HepG2 (cell line): ENCODE results near the gene CCDC91. TPM values are rescaled to one million over a fixed set of nuclear protein-coding genes. Genes with fewer than 3 reads are reported as not detected.

Source experiments
- ATAC-seq: fragments of 200-7000 bp; cut with Tn5 transposase; 3 replicates; pipeline ENCODE4 v1.9.1; 2020; ENCODE audit warnings: mild to moderate bottlenecking, moderate library complexity
- BruUV-seq: library from RNA; stranded (reverse); fragments of 400-500 nt; replicated peaks from 2 replicates; lab custom pipeline; 2021; lab: Mats Ljungman, UMichigan
- CTCF ChIA-PET: fragments of 300-600 bp; formaldehyde crosslinking; extraction: SDS; loops from one replicate; lab custom pipeline; 2021; ENCODE audit warnings: low total read pairs, inconsistent platforms, low intra/inter-chr PET ratio; lab: Yijun Ruan, JAX
- POLR2A ChIA-PET: fragments of 350-600 bp; sonication (Branson Sonifier 250); formaldehyde crosslinking; loops from one replicate; lab custom pipeline; 2020; ENCODE audit warnings: antibody characterized with exemption, inconsistent platforms; lab: Yijun Ruan, JAX
- DNase-seq: peaks from one replicate; pipeline ENCODE4 v3.0.0-alpha.2; 2015; ENCODE audit warnings: low spot score
- FAIRE-seq: peaks from 3 replicates; lab custom pipeline; 2011; peaks lifted over from hg19 to GRCh38; lab: Jason Lieb, UNC
- H2AFZ ChIP-seq: one replicate; pipeline ENCODE4 v1.6.1; 2011; ENCODE audit warnings: low read length, inconsistent platforms
- H3K27ac ChIP-seq: fragments of 300-600 bp; 3 replicates; pipeline ENCODE4 v1.8.0; 2011; ENCODE audit warnings: mixed run types, mild to moderate bottlenecking, mixed read lengths, low read length, inconsistent platforms; ENCODE audit not compliant: insufficient read depth; ENCODE audit errors: extremely low read length
- H3K27me3 ChIP-seq, 2 experiments: fragments of 200-600 bp in 1 of 2; 2 replicates in 1 of 2; 3 replicates in 1 of 2; pipeline versions ENCODE4 v1.6.0 to v1.8.0; 2011; ENCODE audit warnings: low read length in 2 of 2, mild to moderate bottlenecking in 2 of 2, moderate library complexity in 2 of 2, inconsistent platforms in 1 of 2; ENCODE audit not compliant: insufficient read depth in 2 of 2, control insufficient read depth in 1 of 2
- H3K36me3 ChIP-seq, 2 experiments: fragments of 200-600 bp in 1 of 2; replicated peaks in 1 of 2; 2 replicates in 1 of 2; 3 replicates in 1 of 2; pipeline versions ENCODE4 v1.5.1 to v1.8.0; 2011; ENCODE audit warnings: low read length in 2 of 2, inconsistent platforms in 1 of 2; ENCODE audit not compliant: insufficient read depth in 2 of 2, control insufficient read depth in 1 of 2
- H3K4me1 ChIP-seq: 2 replicates; pipeline ENCODE4 v1.5.1; 2012; ENCODE audit warnings: low read length, inconsistent platforms; ENCODE audit not compliant: insufficient read depth
- H3K4me2 ChIP-seq: 2 replicates; pipeline ENCODE4 v1.6.0; 2011; ENCODE audit warnings: low read depth, low read length, inconsistent platforms
- H3K4me3 ChIP-seq, 3 experiments: fragments of 200-600 bp in 1 of 3; sonication (generic), shearing (Covaris generic) in 1 of 3; replicated peaks in 1 of 3; 2 replicates each; pipeline ENCODE4 v1.5.1; 2011 to 2016; ENCODE audit warnings: low read length in 3 of 3, inconsistent platforms in 2 of 3, low read depth in 2 of 3, mild to moderate bottlenecking in 2 of 3, control low read depth in 1 of 3, mixed read lengths in 1 of 3; ENCODE audit not compliant: insufficient read depth in 1 of 3
- H3K79me2 ChIP-seq: one replicate; pipeline ENCODE4 v1.6.1; 2011; ENCODE audit warnings: low read length, inconsistent platforms; ENCODE audit not compliant: insufficient read depth
- H3K9ac ChIP-seq: 2 replicates; pipeline ENCODE4 v1.6.0; 2011; ENCODE audit warnings: mild to moderate bottlenecking, low read depth, low read length, inconsistent platforms; ENCODE audit not compliant: insufficient read depth
- H3K9me3 ChIP-seq: 2 replicates; pipeline ENCODE4 v1.5.1; 2012; ENCODE audit warnings: mild to moderate bottlenecking, low read length
- H4K20me1 ChIP-seq: 2 replicates; pipeline ENCODE4 v1.6.0; 2011; ENCODE audit warnings: inconsistent platforms, mild to moderate bottlenecking, low read length, moderate library complexity; ENCODE audit not compliant: insufficient read depth
- EZH2 ChIP-seq: conservative IDR thresholded peaks from 2 replicates; pipeline ENCODE4 v1.6.1; 2012; ENCODE audit warnings: mild to moderate bottlenecking, low read depth, low read length, moderate library complexity
- FIP1L1 ChIP-seq: fragments of 200-400 bp; formaldehyde crosslinking; IDR thresholded peaks from 2 replicates; pipeline ENCODE4 v1.6.1; 2018; ENCODE audit warnings: low read depth, mild to moderate bottlenecking, low read length, moderate library complexity, borderline replicate concordance; ENCODE audit not compliant: insufficient read depth
- GATAD1 ChIP-seq: IDR thresholded peaks from 2 replicates; pipeline ENCODE4 v1.6.1; 2016; ENCODE audit warnings: missing genetic modification reagents, missing compliant biosample characterization
- HNF4G ChIP-seq, 2 experiments: sonication (generic) in 1 of 2; formaldehyde crosslinking in 1 of 2; IDR thresholded peaks; 2 replicates each; pipeline versions ENCODE4 v1.4.0 to v1.6.1; 2011 to 2020; ENCODE audit warnings: borderline replicate concordance in 2 of 2, low read depth in 2 of 2, mild to moderate bottlenecking in 2 of 2, low read length in 1 of 2, missing genetic modification reagents in 1 of 2, moderate library complexity in 1 of 2
- ISX ChIP-seq: sonication (generic); formaldehyde crosslinking; conservative IDR thresholded peaks from 2 replicates; pipeline ENCODE4 v1.5.0; 2020; ENCODE audit warnings: missing genetic modification reagents
- SIX1 ChIP-seq: sonication (generic); formaldehyde crosslinking; IDR thresholded peaks from 2 replicates; pipeline ENCODE4 v1.4.0; 2020; ENCODE audit warnings: missing genetic modification reagents, borderline replicate concordance
- SMYD3 ChIP-seq: sonication (generic); formaldehyde crosslinking; IDR thresholded peaks from 2 replicates; pipeline ENCODE4 v1.8.1; 2023; ENCODE audit warnings: mild to moderate bottlenecking, missing genetic modification reagents
- SP1 ChIP-seq, 2 experiments: fragments of 450-650 bp in 1 of 2; sonication (generic) in 1 of 2; formaldehyde crosslinking in 1 of 2; IDR thresholded peaks; 2 replicates each; pipeline versions ENCODE4 v1.4.0 to v1.6.1; 2016 to 2020; ENCODE audit warnings: missing genetic modification reagents in 1 of 2
- TCF7 ChIP-seq: sonication (generic); IDR thresholded peaks from 2 replicates; pipeline ENCODE4 v1.6.1; 2016; ENCODE audit warnings: antibody characterized with exemption, low read depth
- TEAD2 ChIP-seq: sonication (generic); formaldehyde crosslinking; IDR thresholded peaks from 2 replicates; pipeline ENCODE4 v1.9.0; 2021; ENCODE audit warnings: missing genetic modification reagents
- ZBTB7A ChIP-seq: sonication (generic); formaldehyde crosslinking; IDR thresholded peaks from 2 replicates; pipeline ENCODE4 v1.8.0; 2022; ENCODE audit warnings: mild to moderate bottlenecking, missing genetic modification reagents
- ZNF12 ChIP-seq: sonication (generic); formaldehyde crosslinking; IDR thresholded peaks from 2 replicates; pipeline ENCODE4 v1.5.0; 2020; ENCODE audit warnings: missing genetic modification reagents
- ZNF33A ChIP-seq: sonication (generic); formaldehyde crosslinking; IDR thresholded peaks from 2 replicates; pipeline ENCODE4 v1.5.1; 2020; ENCODE audit warnings: missing genetic modification reagents, mild to moderate bottlenecking, moderate library complexity, borderline replicate concordance
- ZNF552 ChIP-seq: sonication (generic); formaldehyde crosslinking; IDR thresholded peaks from 2 replicates; pipeline ENCODE4 v1.9.0; 2022; ENCODE audit warnings: missing genetic modification reagents, mild to moderate bottlenecking, borderline replicate concordance
- ZNF572 ChIP-seq: sonication (generic); formaldehyde crosslinking; IDR thresholded peaks from 2 replicates; pipeline ENCODE4 v1.5.1; 2020; ENCODE audit warnings: mild to moderate bottlenecking, missing genetic modification reagents
- ZNF670 ChIP-seq: sonication (generic); formaldehyde crosslinking; IDR thresholded peaks from 2 replicates; pipeline ENCODE4 v1.8.0; 2022; ENCODE audit warnings: mild to moderate bottlenecking, missing genetic modification reagents, borderline replicate concordance
- WGBS: methylation state at CpG from one replicate; pipeline ENCODE4 v1.1.6; 2017; ENCODE audit warnings: low lambda C conversion rate; 5-methylcytosine and 5-hydroxymethylcytosine counted together
- in situ Hi-C: cut with HindIII; loops from 2 replicates; pipeline ENCODE4 v1.10.0; 2017; ENCODE audit warnings: low pct_unique_long_range_greater_than_20kb; ENCODE audit not compliant: extremely low pct_ligation_motif_present
- intact Hi-C: fragments of 100-400 bp; cut with micrococcal nuclease; formaldehyde crosslinking; loops from one replicate; pipeline ENCODE4 v1.10.0; 2022; ENCODE audit not compliant: unreplicated experiment
- polyA plus RNA-seq, 8 experiments: library from polyadenylated mRNA; depleted of rRNA in 3 of 8; stranded (reverse) in 7 of 8; unstranded in 1 of 8; fragments of >200 nt; fragmentation: Illumina TruSeq in 4 of 8; extraction: Trizol in 4 of 8; gene quantifications; 2 replicates each; pipeline versions ENCODE4 v1.2.1 to v1.2.3, GENCODE V29; 2011 to 2016; ENCODE audit warnings: low read depth in 4 of 8, missing spikeins in 1 of 8, mixed read lengths in 1 of 8; ENCODE audit not compliant: insufficient read depth in 1 of 8
- total RNA-seq, 5 experiments: library from RNA; depleted of rRNA; stranded (reverse); fragments of >200 nt; fragmentation: Illumina TruSeq; extraction: Trizol; gene quantifications; 2 replicates each; pipeline ENCODE4 v1.2.3, GENCODE V29; 2016; ENCODE audit warnings: low read depth in 1 of 5
- TF ChIP-seq, protein P1 (sequence below): sonication (generic); formaldehyde crosslinking; conservative IDR thresholded peaks from 2 replicates; pipeline ENCODE4 v1.8.0; 2022; ENCODE audit warnings: missing genetic modification reagents
- TF ChIP-seq, protein P2 (sequence below): IDR thresholded peaks from 2 replicates; pipeline ENCODE4 v1.4.0; 2020; ENCODE audit warnings: mild to moderate bottlenecking, missing genetic modification reagents

Gene CCDC91
- total and polyA plus RNA-seq, 2 of the 13 experiments (the other 11 are each of a cell fraction or from before 2014, with no cell fraction given), result 9.8 to 15.8 TPM

DNA sequence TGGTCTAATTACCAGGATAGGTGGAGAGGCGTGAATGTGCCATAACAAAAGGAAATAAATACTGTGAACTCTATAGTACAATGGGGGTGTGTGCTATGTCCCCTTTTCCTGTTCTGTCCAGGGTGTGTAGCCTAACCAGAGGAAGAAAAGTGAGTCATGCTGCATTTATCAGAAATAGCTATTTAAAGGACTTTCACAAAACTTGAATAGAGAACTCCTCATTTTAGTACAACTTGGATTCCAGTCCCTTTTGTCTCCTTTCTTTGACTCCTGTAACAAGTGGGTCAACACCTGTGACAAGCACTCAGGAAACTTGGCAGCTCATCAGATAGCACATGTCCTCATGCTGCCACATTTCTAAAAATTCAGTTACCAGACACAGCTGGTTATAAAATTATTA is 123.4 kb downstream of the CCDC91 start:
- no peaks in the 10 kb centered on the region for H3K4me1 ChIP-seq

More for the DNA sequence above, 123.4 kb downstream of the CCDC91 start:
- H3K4me2 ChIP-seq, result no peak overlapping the region
- H4K20me1 ChIP-seq, result no peaks in the 10 kb centered on the region
- DNase-seq, result no peak
- in situ Hi-C loops (no loop called here), intact Hi-C loops (no loop called here)
- ATAC-seq, result no peak
- peaks cover 5% of the 10 kb centered on the region; the same call in 1 of the 2 replicates for H3K9me3 ChIP-seq
- H2AFZ ChIP-seq, result no peak overlapping the region
- no peaks in the 10 kb centered on the region; a peak in 1 of 5 replicates for H3K36me3 ChIP-seq
- no peak for TF ChIP-seq SP1 (IDR thresholded peaks at IDR 0.05)
- TF ChIP-seq SP1 (CRISPR knock-in tag; IDR thresholded peaks at IDR 0.05), result no peak
- no peak for TF ChIP-seq ZNF572
- TF ChIP-seq ZNF670 (CRISPR knock-in tag), result no peak
- no peak for TF ChIP-seq ZNF12 (CRISPR knock-in tag)
- TF ChIP-seq ZNF33A (CRISPR knock-in tag), result no peak
- no peak for TF ChIP-seq EZH2
- no peak for TF ChIP-seq FIP1L1
- TF ChIP-seq, protein P1, sequence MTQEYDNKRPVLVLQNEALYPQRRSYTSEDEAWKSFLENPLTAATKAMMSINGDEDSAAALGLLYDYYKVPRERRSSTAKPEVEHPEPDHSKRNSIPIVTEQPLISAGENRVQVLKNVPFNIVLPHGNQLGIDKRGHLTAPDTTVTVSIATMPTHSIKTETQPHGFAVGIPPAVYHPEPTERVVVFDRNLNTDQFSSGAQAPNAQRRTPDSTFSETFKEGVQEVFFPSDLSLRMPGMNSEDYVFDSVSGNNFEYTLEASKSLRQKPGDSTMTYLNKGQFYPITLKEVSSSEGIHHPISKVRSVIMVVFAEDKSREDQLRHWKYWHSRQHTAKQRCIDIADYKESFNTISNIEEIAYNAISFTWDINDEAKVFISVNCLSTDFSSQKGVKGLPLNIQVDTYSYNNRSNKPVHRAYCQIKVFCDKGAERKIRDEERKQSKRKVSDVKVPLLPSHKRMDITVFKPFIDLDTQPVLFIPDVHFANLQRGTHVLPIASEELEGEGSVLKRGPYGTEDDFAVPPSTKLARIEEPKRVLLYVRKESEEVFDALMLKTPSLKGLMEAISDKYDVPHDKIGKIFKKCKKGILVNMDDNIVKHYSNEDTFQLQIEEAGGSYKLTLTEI (CRISPR knock-in tag), result no peak
- no peak for TF ChIP-seq SIX1 (CRISPR knock-in tag)
- TF ChIP-seq TCF7, result no peak
- TF ChIP-seq SMYD3, result no peak
- TF ChIP-seq, protein P2, sequence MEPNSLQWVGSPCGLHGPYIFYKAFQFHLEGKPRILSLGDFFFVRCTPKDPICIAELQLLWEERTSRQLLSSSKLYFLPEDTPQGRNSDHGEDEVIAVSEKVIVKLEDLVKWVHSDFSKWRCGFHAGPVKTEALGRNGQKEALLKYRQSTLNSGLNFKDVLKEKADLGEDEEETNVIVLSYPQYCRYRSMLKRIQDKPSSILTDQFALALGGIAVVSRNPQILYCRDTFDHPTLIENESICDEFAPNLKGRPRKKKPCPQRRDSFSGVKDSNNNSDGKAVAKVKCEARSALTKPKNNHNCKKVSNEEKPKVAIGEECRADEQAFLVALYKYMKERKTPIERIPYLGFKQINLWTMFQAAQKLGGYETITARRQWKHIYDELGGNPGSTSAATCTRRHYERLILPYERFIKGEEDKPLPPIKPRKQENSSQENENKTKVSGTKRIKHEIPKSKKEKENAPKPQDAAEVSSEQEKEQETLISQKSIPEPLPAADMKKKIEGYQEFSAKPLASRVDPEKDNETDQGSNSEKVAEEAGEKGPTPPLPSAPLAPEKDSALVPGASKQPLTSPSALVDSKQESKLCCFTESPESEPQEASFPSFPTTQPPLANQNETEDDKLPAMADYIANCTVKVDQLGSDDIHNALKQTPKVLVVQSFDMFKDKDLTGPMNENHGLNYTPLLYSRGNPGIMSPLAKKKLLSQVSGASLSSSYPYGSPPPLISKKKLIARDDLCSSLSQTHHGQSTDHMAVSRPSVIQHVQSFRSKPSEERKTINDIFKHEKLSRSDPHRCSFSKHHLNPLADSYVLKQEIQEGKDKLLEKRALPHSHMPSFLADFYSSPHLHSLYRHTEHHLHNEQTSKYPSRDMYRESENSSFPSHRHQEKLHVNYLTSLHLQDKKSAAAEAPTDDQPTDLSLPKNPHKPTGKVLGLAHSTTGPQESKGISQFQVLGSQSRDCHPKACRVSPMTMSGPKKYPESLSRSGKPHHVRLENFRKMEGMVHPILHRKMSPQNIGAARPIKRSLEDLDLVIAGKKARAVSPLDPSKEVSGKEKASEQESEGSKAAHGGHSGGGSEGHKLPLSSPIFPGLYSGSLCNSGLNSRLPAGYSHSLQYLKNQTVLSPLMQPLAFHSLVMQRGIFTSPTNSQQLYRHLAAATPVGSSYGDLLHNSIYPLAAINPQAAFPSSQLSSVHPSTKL (CRISPR knock-in tag), result no peak
- no peak for TF ChIP-seq ZBTB7A
- no peak for TF ChIP-seq ISX (CRISPR knock-in tag)
- no peak for TF ChIP-seq TEAD2 (CRISPR knock-in tag)
- TF ChIP-seq GATAD1, result no peak
- no peak for TF ChIP-seq HNF4G (IDR thresholded peaks at IDR 0.05; ENCODE audit: borderline replicate concordance, low read depth, low read length)
- TF ChIP-seq HNF4G (CRISPR knock-in tag; IDR thresholded peaks at IDR 0.05; ENCODE audit: borderline replicate concordance, low read depth), result no peak
- no peak for TF ChIP-seq ZNF552 (CRISPR knock-in tag)
- H3K27me3 ChIP-seq, result no peaks in the 10 kb centered on the region
- CTCF ChIA-PET, result no interaction called here
- FAIRE-seq, result no peak
- no peaks in the 10 kb centered on the region for H3K79me2 ChIP-seq
- 96% methylated on average over 1 of the region's 1 CpG for WGBS
- BruUV-seq, result no TSS peak
- no peak overlapping the region for H3K27ac ChIP-seq
- no peak overlapping the region for H3K9ac ChIP-seq
- H3K4me3 ChIP-seq, result no peak overlapping the region
- POLR2A ChIA-PET, result no interaction called here
